Stomach (tissue), 4 donors: ENCODE results near the gene DCP2.

Source experiments
- CTCF ChIP-seq, 7 experiments: fragments of 450-650 bp in 4 of 7; fragments of 200-600 bp in 3 of 7; sonication (generic) in 3 of 7; IDR thresholded peaks; one replicate each; pipeline ENCODE4 v1.5.1; 2016 to 2019; ENCODE audit warnings: antibody characterized with exemption in 7 of 7, control low read depth in 2 of 7, mild to moderate bottlenecking in 1 of 7
- EP300 ChIP-seq: sonication (generic); formaldehyde crosslinking; IDR thresholded peaks from one replicate; pipeline ENCODE4 v1.6.1; 2017; ENCODE audit warnings: antibody characterized with exemption
- POLR2A ChIP-seq, 4 donors: fragments of 450-650 bp; IDR thresholded peaks; one replicate each; pipeline ENCODE4 v1.6.1; 2016; ENCODE audit warnings: antibody characterized with exemption in 4 of 4, control low read depth in 2 of 4, mild to moderate bottlenecking in 1 of 4, moderate library complexity in 1 of 4
- POLR2AphosphoS5 ChIP-seq, 3 donors: sonication (generic); formaldehyde crosslinking; IDR thresholded peaks; one replicate each; pipeline ENCODE4 v1.6.1; 2016; ENCODE audit warnings: antibody characterized with exemption in 3 of 3

- TF ChIP-seq CTCF (IDR thresholded peaks at IDR 0.05) (no peak), POLR2A (IDR thresholded peaks at IDR 0.05) (no peak), EP300 (no peak), POLR2AphosphoS5 (IDR thresholded peaks at IDR 0.05) (no peak)
These were observed 89.0 kb downstream of the DCP2 start for GRCh38 chr5:113065626-113066025.
